Measurements from ENCODE around the gene ASAP2. TPM values are rescaled to one million over a fixed set of nuclear protein-coding genes. Genes with fewer than 3 reads are reported as not detected.
A peak's percentile ranks its signal among the peaks of the same experiment; 100 is the strongest.

Gene ASAP2
- total and polyA plus RNA-seq, 9 of the 15 experiments (the other 6 are each of a cell fraction or from before 2014, with no cell fraction given) = 0.06 to 4.3 (median 3.1) TPM

DNA sequence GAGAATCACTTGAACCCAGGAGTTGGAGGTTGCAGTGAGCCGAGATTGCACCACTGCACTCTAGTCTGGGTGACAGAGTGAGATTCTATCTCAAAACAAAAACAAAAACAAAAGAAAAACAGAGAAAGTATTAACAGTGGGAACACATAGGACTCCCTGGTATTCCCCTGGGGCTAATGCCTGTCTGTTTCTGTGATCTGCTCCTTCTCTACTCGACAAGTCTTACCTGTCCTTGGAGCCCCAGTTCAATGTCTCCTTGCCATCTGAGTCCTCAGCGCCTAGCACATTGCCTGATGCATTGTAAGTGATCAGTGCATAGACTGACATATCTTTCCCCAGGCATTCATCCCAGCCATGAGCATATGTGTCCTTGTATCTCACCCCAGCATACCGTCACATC, 85.8 kb downstream of the ASAP2 start (continued):
- TF ChIP-seq CBX2 (IDR thresholded peaks at IDR 0.05; ENCODE audit: insufficient read depth, low read length, poor library complexity, severe bottlenecking) (no peak), TSC22D4 (tag; IDR thresholded peaks at IDR 0.05) (no peak), POU5F1 (IDR thresholded peaks at IDR 0.05; ENCODE audit: borderline replicate concordance, low read depth, low read length, partially characterized antibody) (no peak), NR4A1 (CRISPR knock-in tag; IDR thresholded peaks at IDR 0.05) (no peak), NR4A1 (tag; IDR thresholded peaks at IDR 0.05) (no peak)

DNA sequence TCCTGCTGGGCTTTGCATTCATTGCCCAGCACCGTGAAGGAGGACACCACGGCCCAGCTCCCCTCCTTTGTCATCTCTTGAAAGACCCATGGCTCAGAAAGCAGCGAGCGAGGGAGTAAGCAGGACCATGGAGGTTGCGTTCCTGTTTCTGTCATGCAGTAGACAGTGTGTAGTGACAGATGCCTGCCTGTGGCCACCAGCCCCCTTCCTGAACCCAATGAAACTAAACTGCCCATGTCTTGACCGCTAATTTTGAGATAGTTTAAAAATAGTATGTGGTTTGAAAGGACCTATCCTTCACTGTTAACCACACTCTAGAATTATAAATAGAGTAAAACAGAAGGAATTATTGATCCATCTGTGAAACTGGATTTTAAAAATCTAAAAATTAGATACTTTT, 88.2 kb downstream of the ASAP2 start:
- H3K27ac ChIP-seq (ENCODE audit: extremely low read depth, low read depth, low read length) = no peak overlapping the region
- no peaks in the 10 kb centered on the region for H3K79me2 ChIP-seq (ENCODE audit: control insufficient read depth, insufficient read depth, low read length)
- intact Hi-C loops (cut with micrococcal nuclease) = no loop called here
- TF ChIP-seq MEIS2 (IDR thresholded peaks at IDR 0.05; ENCODE audit: partially characterized antibody) = no peak
- TF ChIP-seq, protein P1, sequence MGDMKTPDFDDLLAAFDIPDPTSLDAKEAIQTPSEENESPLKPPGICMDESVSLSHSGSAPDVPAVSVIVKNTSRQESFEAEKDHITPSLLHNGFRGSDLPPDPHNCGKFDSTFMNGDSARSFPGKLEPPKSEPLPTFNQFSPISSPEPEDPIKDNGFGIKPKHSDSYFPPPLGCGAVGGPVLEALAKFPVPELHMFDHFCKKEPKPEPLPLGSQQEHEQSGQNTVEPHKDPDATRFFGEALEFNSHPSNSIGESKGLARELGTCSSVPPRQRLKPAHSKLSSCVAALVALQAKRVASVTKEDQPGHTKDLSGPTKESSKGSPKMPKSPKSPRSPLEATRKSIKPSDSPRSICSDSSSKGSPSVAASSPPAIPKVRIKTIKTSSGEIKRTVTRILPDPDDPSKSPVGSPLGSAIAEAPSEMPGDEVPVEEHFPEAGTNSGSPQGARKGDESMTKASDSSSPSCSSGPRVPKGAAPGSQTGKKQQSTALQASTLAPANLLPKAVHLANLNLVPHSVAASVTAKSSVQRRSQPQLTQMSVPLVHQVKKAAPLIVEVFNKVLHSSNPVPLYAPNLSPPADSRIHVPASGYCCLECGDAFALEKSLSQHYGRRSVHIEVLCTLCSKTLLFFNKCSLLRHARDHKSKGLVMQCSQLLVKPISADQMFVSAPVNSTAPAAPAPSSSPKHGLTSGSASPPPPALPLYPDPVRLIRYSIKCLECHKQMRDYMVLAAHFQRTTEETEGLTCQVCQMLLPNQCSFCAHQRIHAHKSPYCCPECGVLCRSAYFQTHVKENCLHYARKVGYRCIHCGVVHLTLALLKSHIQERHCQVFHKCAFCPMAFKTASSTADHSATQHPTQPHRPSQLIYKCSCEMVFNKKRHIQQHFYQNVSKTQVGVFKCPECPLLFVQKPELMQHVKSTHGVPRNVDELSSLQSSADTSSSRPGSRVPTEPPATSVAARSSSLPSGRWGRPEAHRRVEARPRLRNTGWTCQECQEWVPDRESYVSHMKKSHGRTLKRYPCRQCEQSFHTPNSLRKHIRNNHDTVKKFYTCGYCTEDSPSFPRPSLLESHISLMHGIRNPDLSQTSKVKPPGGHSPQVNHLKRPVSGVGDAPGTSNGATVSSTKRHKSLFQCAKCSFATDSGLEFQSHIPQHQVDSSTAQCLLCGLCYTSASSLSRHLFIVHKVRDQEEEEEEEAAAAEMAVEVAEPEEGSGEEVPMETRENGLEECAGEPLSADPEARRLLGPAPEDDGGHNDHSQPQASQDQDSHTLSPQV (IDR thresholded peaks at IDR 0.05) = no peak
- TF ChIP-seq RHOXF2B (CRISPR knock-in tag; conservative IDR thresholded peaks at IDR 0.05) = no peak
- TF ChIP-seq ZBTB7A (IDR thresholded peaks at IDR 0.05; ENCODE audit: borderline replicate concordance, control insufficient read depth, low read depth, low read length) = no peak
- TF ChIP-seq, protein P2, sequence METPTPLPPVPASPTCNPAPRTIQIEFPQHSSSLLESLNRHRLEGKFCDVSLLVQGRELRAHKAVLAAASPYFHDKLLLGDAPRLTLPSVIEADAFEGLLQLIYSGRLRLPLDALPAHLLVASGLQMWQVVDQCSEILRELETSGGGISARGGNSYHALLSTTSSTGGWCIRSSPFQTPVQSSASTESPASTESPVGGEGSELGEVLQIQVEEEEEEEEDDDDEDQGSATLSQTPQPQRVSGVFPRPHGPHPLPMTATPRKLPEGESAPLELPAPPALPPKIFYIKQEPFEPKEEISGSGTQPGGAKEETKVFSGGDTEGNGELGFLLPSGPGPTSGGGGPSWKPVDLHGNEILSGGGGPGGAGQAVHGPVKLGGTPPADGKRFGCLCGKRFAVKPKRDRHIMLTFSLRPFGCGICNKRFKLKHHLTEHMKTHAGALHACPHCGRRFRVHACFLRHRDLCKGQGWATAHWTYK (CRISPR knock-in tag; IDR thresholded peaks at IDR 0.05) = no peak
- TF ChIP-seq CBX1 (IDR thresholded peaks at IDR 0.05; ENCODE audit: low read depth) = no peak
- TF ChIP-seq ZNF282 (CRISPR knock-in tag; IDR thresholded peaks at IDR 0.05) = no peak
- no peak for TF ChIP-seq ZNF75A (CRISPR knock-in tag; IDR thresholded peaks at IDR 0.05)
- no peak for TF ChIP-seq CCAR2 (IDR thresholded peaks at IDR 0.05; ENCODE audit: low read depth, low read length)
- TF ChIP-seq GATAD2A (IDR thresholded peaks at IDR 0.05) = no peak
- no peak for TF ChIP-seq RCOR1 (IDR thresholded peaks at IDR 0.05; ENCODE audit: borderline replicate concordance in 1 of 2, low read depth in 2 of 2, low read length in 2 of 2)

More for the DNA sequence above, 88.2 kb downstream of the ASAP2 start:
- Histone ChIP-seq H3K9ac (ENCODE audit: insufficient read depth in 1 of 2, low read depth in 2 of 2, low read length in 2 of 2) (no peak overlapping the region), H3K4me3 (no peak overlapping the region), H3K36me3 (ENCODE audit: control insufficient read depth, insufficient read depth, low read length) (no peaks in the 10 kb centered on the region), H3K4me2 (ENCODE audit: insufficient read depth, low read length) (no peak overlapping the region), H4K20me1 (replicated peaks; ENCODE audit: control insufficient read depth, insufficient read depth, low read length) (peaks cover 4% of the 10 kb centered on the region; the same call in 1 of the 2 replicates), H3K27me3 (ENCODE audit: control insufficient read depth in 2 of 2, insufficient read depth in 2 of 2, low read length in 2 of 2) (peaks cover 9 to 51% of the 10 kb centered on the region in 2 experiments), H3K9me1 (ENCODE audit: control insufficient read depth, insufficient read depth, low read length) (no peaks in the 10 kb centered on the region), H3K9me3 (replicated peaks; ENCODE audit: control insufficient read depth, insufficient read depth, low read depth, low read length) (no peaks in the 10 kb centered on the region), H2AFZ (ENCODE audit: low read depth, low read length) (no peak overlapping the region), H3K4me1 (replicated peaks in 1 of 2; ENCODE audit: control insufficient read depth in 2 of 2, insufficient read depth in 2 of 2, low read length in 2 of 2) (no peaks in the 10 kb centered on the region)
- in situ Hi-C loops (cut with MboI) = no loop called here
- 17% methylated on average over 6 of the region's 6 CpGs for whole genome bisulfite sequencing (ENCODE audit: insufficient coverage, low coverage, missing lambda C conversion rate)
- DNase-seq (ENCODE audit: extremely low read depth in 1 of 4, low spot score in 3 of 4) = no peak
- CTCF ChIA-PET (ENCODE audit: low intra/inter-chr PET ratio) = no interaction called here
- BruUV-seq (replicated peaks) = no TSS peak
- no peak for FAIRE-seq
- peak; percentile 37 for ATAC-seq
- POLR2A ChIA-PET = interaction anchor here (1.5 kb wide), 1 partner anchor 16 kb away, joined by 4 read pairs; no protein-coding TSS in a partner anchor
